ENCODE results near the gene PDE10A. TPM values are rescaled to one million over a fixed set of nuclear protein-coding genes. Genes with fewer than 3 reads are reported as not detected.

PDE10A gene
- total and polyA plus RNA-seq, 2 of the 13 experiments (the other 11 are each of a cell fraction or from before 2014, with no cell fraction given) = not detected

GRCh38 chr6:165654144-165654543 is 8.9 kb downstream of the PDE10A start:
- FAIRE-seq = no peak
- intact Hi-C loops (cut with micrococcal nuclease; ENCODE audit: unreplicated experiment) (no loop called here), in situ Hi-C loops (cut with HindIII; ENCODE audit: extremely low pct_ligation_motif_present, low pct_unique_long_range_greater_than_20kb) (no loop called here)
- TF ChIP-seq MEF2D (CRISPR knock-in tag; IDR thresholded peaks at IDR 0.05) (no peak), ZNF7 (CRISPR knock-in tag; IDR thresholded peaks at IDR 0.05) (no peak), ZNF34 (CRISPR knock-in tag; IDR thresholded peaks at IDR 0.05; ENCODE audit: borderline replicate concordance) (no peak), SRSF9 (IDR thresholded peaks at IDR 0.05; ENCODE audit: borderline replicate concordance, insufficient read depth, low read depth, low read length, poor library complexity, severe bottlenecking) (no peak), ELF3 (CRISPR knock-in tag; IDR thresholded peaks at IDR 0.05) (no peak), CENPT (CRISPR knock-in tag; IDR thresholded peaks at IDR 0.05; ENCODE audit: low read depth) (no peak), PRDM10 (CRISPR knock-in tag; IDR thresholded peaks at IDR 0.05; ENCODE audit: low read depth) (no peak), ZNF343 (CRISPR knock-in tag; IDR thresholded peaks at IDR 0.05) (no peak), MEIS2 (CRISPR knock-in tag; IDR thresholded peaks at IDR 0.05) (no peak), HNRNPL (IDR thresholded peaks at IDR 0.05; ENCODE audit: low read depth, low read length) (no peak), ADNP (CRISPR knock-in tag; IDR thresholded peaks at IDR 0.05) (no peak), ZBTB7B (CRISPR knock-in tag; IDR thresholded peaks at IDR 0.05) (no peak), KMT2B (CRISPR knock-in tag; IDR thresholded peaks at IDR 0.05) (no peak), ELK4 (CRISPR knock-in tag; IDR thresholded peaks at IDR 0.05; ENCODE audit: borderline replicate concordance) (no peak), ZIK1 (CRISPR knock-in tag; IDR thresholded peaks at IDR 0.05; ENCODE audit: borderline replicate concordance, low read depth) (no peak), ZSCAN30 (CRISPR knock-in tag; IDR thresholded peaks at IDR 0.05) (no peak)
- Histone ChIP-seq H3K27me3 (ENCODE audit: control insufficient read depth in 1 of 2, insufficient read depth in 2 of 2, low read length in 2 of 2) (peaks cover 7 to 74% of the 10 kb centered on the region in 2 experiments; a peak in 4 of 5 replicates), H3K9me3 (ENCODE audit: low read length) (no peaks in the 10 kb centered on the region), H3K9ac (ENCODE audit: insufficient read depth, low read depth, low read length) (no peak overlapping the region), H3K4me2 (ENCODE audit: low read depth, low read length) (no peak overlapping the region), H3K4me3 (replicated peaks in 1 of 3; ENCODE audit: insufficient read depth in 1 of 3, low read depth in 2 of 3, low read length in 3 of 3) (no peak overlapping the region), H3K79me2 (ENCODE audit: insufficient read depth, low read length) (no peaks in the 10 kb centered on the region), H4K20me1 (ENCODE audit: insufficient read depth, low read length) (no peaks in the 10 kb centered on the region), H3K27ac (ENCODE audit: extremely low read length, insufficient read depth, low read length) (no peak overlapping the region), H3K36me3 (replicated peaks in 1 of 2; ENCODE audit: control insufficient read depth in 1 of 2, insufficient read depth in 2 of 2, low read length in 2 of 2) (no peaks in the 10 kb centered on the region), H3K4me1 (ENCODE audit: insufficient read depth, low read length) (no peaks in the 10 kb centered on the region), H2AFZ (ENCODE audit: low read length) (no peak overlapping the region)
- ChIA-PET POLR2A (no interaction called here), CTCF (ENCODE audit: low intra/inter-chr PET ratio, low total read pairs) (no interaction called here)
- BruUV-seq (replicated peaks) = no TSS peak
- no peak for DNase-seq (ENCODE audit: low spot score)
- no peak for ATAC-seq
- WGBS (ENCODE audit: low lambda C conversion rate) = 24% methylated on average over 9 of the region's 9 CpGs

Measured in HepG2 (cell line).